ENCODE measurements around the gene PSMD8.
A peak's percentile ranks its signal among the peaks of the same experiment; 100 is the strongest.

The PSMD8 gene

DNA sequence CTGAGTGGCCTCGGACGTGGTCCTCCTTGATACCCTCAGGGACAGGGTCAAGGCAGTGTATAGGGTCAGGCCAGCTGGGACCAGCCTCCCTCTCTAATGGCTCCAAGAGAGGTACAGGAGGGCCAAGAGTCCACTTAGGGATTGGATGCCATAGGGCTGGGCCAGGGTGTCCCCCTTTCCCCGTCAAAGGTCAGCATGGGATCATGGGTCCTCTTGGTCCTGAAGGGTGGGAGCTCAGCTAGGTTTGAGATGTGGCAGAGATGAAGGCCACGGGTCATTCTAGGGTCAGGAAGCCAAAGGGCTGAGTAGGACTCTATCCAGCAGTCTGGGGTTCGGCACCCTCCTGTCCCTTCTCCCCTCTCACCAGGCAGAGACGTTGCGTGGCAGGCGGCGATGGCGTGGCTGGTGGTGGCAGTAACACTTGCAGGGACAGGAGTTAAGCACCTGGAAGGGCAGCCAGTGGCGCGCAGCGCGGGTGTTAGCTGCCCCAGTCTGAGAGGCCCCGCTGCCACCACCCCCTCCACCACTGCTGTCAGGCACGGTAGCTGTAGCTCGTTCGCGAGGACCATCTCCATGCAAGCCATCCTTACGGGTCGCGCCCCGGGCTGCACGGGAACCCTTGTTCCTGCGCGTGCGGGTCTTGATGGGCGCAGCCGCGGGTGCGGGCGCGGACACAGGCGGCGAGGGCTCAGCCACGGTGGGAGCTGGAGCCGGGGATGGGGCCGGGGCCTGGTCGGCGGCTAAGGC lies 10.9 kb downstream of the PSMD8 start:
- H3K9ac ChIP-seq (ENCODE audit: low read length), result no peak overlapping the region
- no peak overlapping the region for H3K14ac ChIP-seq (ENCODE audit: low read length)
- no peak overlapping the region for H3K23ac ChIP-seq (ENCODE audit: low read length)
- H4K91ac ChIP-seq (ENCODE audit: low read depth, low read length), result no peak overlapping the region
- WGBS (ENCODE audit: extremely low coverage, insufficient coverage, insufficient read length), result no CpG with 5 or more reads among the region's 40 CpGs
- peaks cover 55 to 60% of the 10 kb centered on the region in 2 experiments for H3K36me3 ChIP-seq (ENCODE audit: control insufficient read depth in 1 of 2, insufficient read depth in 2 of 2, low read length in 2 of 2)
- H2AFZ ChIP-seq (ENCODE audit: insufficient read depth, low read length, poor library complexity), result no peak overlapping the region
- no peak overlapping the region for H2BK12ac ChIP-seq (ENCODE audit: low read length)
- H4K12ac ChIP-seq (ENCODE audit: low read depth, low read length), result no peak overlapping the region
- no peak overlapping the region for H3K27ac ChIP-seq (ENCODE audit: low read depth, low read length)
- H3K4me2 ChIP-seq (ENCODE audit: low read length), result no peak overlapping the region
- no peak overlapping the region for H2BK120ac ChIP-seq (ENCODE audit: insufficient read depth, low read length, poor library complexity)
- H3K18ac ChIP-seq (ENCODE audit: low read length), result no peak overlapping the region
- no peak for DNase-seq
- H3K27me3 ChIP-seq (ENCODE audit: insufficient read depth, low read length), result no peaks in the 10 kb centered on the region
- peaks cover 8% of the 10 kb centered on the region for H3K79me1 ChIP-seq (ENCODE audit: low read length)
- H3K79me2 ChIP-seq (ENCODE audit: control insufficient read depth, insufficient read depth, low read length, poor library complexity), result no peaks in the 10 kb centered on the region
- no peaks in the 10 kb centered on the region for H3K9me3 ChIP-seq (ENCODE audit: insufficient read depth, low read depth, low read length)
- no peak overlapping the region for H3K4ac ChIP-seq (ENCODE audit: low read depth, low read length)
- no peak overlapping the region for H2AK5ac ChIP-seq (ENCODE audit: low read length)
- H2BK5ac ChIP-seq (ENCODE audit: low read depth, low read length, poor library complexity), result no peak overlapping the region
- no peak overlapping the region for H3K4me3 ChIP-seq (ENCODE audit: low read depth, low read length)
- no peak overlapping the region for H4K8ac ChIP-seq (ENCODE audit: low read depth, low read length)
- peaks cover 19 to 21% of the 10 kb centered on the region in 2 experiments for H3K4me1 ChIP-seq (ENCODE audit: control insufficient read depth in 1 of 2, insufficient read depth in 2 of 2, low read length in 2 of 2)

DNA sequence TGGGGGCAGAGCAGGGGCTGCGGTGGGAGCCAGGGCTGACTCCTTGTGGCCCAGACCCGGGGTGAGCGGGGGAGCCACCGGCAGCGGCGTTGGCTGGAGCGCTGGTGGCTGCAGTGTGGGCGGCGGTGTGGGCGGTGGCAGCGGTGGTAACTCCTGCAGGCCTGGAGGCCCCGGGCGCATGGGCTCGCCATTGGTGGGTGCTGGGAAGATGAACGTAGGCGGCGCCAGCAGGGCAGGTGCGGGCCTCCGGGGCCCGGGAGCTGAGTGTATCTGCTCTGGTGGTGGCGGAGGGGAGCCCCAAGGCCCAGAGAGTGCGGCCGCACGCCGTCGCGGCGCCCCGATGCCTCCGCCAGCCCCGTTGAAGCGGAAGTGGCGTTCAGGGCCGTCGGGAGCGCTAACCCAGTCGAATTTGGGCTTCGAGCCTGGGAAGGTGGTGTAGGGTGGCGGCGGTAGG lies 11.5 kb downstream of the PSMD8 start:
- no peak for DNase-seq
- H4K8ac ChIP-seq (ENCODE audit: low read depth, low read length), result no peak overlapping the region
- H2AFZ ChIP-seq (ENCODE audit: insufficient read depth, low read length, poor library complexity), result no peak overlapping the region
- H3K4ac ChIP-seq (ENCODE audit: low read depth, low read length), result no peak overlapping the region
- no peak overlapping the region for H2BK12ac ChIP-seq (ENCODE audit: low read length)
- no peak overlapping the region for H2AK5ac ChIP-seq (ENCODE audit: low read length)
- H4K12ac ChIP-seq (ENCODE audit: low read depth, low read length), result no peak overlapping the region
- no peak overlapping the region for H3K4me2 ChIP-seq (ENCODE audit: low read length)
- H2BK120ac ChIP-seq (ENCODE audit: insufficient read depth, low read length, poor library complexity), result no peak overlapping the region
- no peaks in the 10 kb centered on the region for H3K9me3 ChIP-seq (ENCODE audit: insufficient read depth, low read depth, low read length)
- no peak overlapping the region for H3K18ac ChIP-seq (ENCODE audit: low read length)
- no peaks in the 10 kb centered on the region for H3K27me3 ChIP-seq (ENCODE audit: insufficient read depth, low read length)
- no peak overlapping the region for H3K4me3 ChIP-seq (ENCODE audit: low read depth, low read length)
- peaks cover 8% of the 10 kb centered on the region for H3K79me1 ChIP-seq (ENCODE audit: low read length)
- H3K9ac ChIP-seq (ENCODE audit: low read length), result no peak overlapping the region
- H3K4me1 ChIP-seq (ENCODE audit: control insufficient read depth in 1 of 2, insufficient read depth in 2 of 2, low read length in 2 of 2), result peaks cover 19 to 21% of the 10 kb centered on the region in 2 experiments
- peaks cover 49 to 54% of the 10 kb centered on the region in 2 experiments for H3K36me3 ChIP-seq (ENCODE audit: control insufficient read depth in 1 of 2, insufficient read depth in 2 of 2, low read length in 2 of 2)
- H3K14ac ChIP-seq (ENCODE audit: low read length), result no peak overlapping the region
- no peak overlapping the region for H3K23ac ChIP-seq (ENCODE audit: low read length)
- no CpG with 5 or more reads among the region's 40 CpGs for WGBS (ENCODE audit: extremely low coverage, insufficient coverage, insufficient read length)
- no peak overlapping the region for H2BK5ac ChIP-seq (ENCODE audit: low read depth, low read length, poor library complexity)
- no peak overlapping the region for H3K27ac ChIP-seq (ENCODE audit: low read depth, low read length)
- no peak overlapping the region for H4K91ac ChIP-seq (ENCODE audit: low read depth, low read length)
- H3K79me2 ChIP-seq (ENCODE audit: control insufficient read depth, insufficient read depth, low read length, poor library complexity), result no peaks in the 10 kb centered on the region

DNA sequence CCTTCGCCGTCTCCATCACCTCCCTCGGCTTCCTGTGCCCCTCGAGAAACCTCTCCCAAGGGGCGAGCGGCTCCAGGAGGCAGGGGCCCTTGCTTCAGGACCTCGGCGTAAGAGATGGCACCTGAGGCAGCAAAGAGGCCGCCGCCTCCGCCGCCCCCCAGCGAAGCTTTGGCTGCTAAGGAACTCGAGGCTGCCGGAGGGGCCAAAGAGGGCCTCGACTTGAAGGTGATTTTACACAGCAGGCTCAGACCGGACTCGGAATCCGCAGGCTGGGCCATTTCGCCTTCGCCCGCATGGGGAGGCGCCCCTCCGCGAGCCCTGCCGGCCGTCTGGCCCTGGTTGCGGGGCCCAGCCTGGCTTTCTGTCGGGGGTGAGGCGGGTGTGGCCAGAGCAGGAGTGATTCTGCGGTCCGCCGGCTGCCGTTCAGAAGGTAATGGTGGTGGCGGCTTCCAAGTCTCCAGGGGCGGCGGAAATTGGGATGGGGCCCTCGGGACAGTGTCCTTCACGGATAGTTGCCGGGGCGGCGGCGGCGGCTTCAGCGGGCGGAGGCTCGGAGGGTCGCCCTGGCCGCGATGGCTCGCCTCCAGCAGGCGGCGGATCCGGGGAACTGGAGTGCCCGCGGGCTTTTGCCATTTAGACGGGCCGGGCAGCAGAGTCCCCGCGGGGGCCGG lies 12.1 kb downstream of the PSMD8 start:
- no peaks in the 10 kb centered on the region for H3K27me3 ChIP-seq (ENCODE audit: insufficient read depth, low read length)
- peaks cover 8% of the 10 kb centered on the region for H3K79me1 ChIP-seq (ENCODE audit: low read length)
- H3K9ac ChIP-seq (ENCODE audit: low read length), result no peak overlapping the region
- peaks cover 43 to 48% of the 10 kb centered on the region in 2 experiments for H3K36me3 ChIP-seq (ENCODE audit: control insufficient read depth in 1 of 2, insufficient read depth in 2 of 2, low read length in 2 of 2)
- no peak overlapping the region for H4K8ac ChIP-seq (ENCODE audit: low read depth, low read length)
- H3K4ac ChIP-seq (ENCODE audit: low read depth, low read length), result no peak overlapping the region
- peaks cover 19 to 21% of the 10 kb centered on the region in 2 experiments for H3K4me1 ChIP-seq (ENCODE audit: control insufficient read depth in 1 of 2, insufficient read depth in 2 of 2, low read length in 2 of 2)
- DNase-seq, result no peak
- H3K14ac ChIP-seq (ENCODE audit: low read length), result no peak overlapping the region
- no peak overlapping the region for H2BK5ac ChIP-seq (ENCODE audit: low read depth, low read length, poor library complexity)
- H2AFZ ChIP-seq (ENCODE audit: insufficient read depth, low read length, poor library complexity), result no peak overlapping the region
- WGBS (ENCODE audit: extremely low coverage, insufficient coverage, insufficient read length), result no CpG with 5 or more reads among the region's 61 CpGs
- H2BK120ac ChIP-seq (ENCODE audit: insufficient read depth, low read length, poor library complexity), result no peak overlapping the region
- H4K91ac ChIP-seq (ENCODE audit: low read depth, low read length), result no peak overlapping the region
- no peaks in the 10 kb centered on the region for H3K79me2 ChIP-seq (ENCODE audit: control insufficient read depth, insufficient read depth, low read length, poor library complexity)
- H3K27ac ChIP-seq (ENCODE audit: low read depth, low read length), result no peak overlapping the region
- H3K4me3 ChIP-seq (ENCODE audit: low read depth, low read length), result no peak overlapping the region
- no peak overlapping the region for H3K18ac ChIP-seq (ENCODE audit: low read length)
- no peak overlapping the region for H3K4me2 ChIP-seq (ENCODE audit: low read length)
- H4K12ac ChIP-seq (ENCODE audit: low read depth, low read length), result no peak overlapping the region
- no peak overlapping the region for H3K23ac ChIP-seq (ENCODE audit: low read length)
- H2BK12ac ChIP-seq (ENCODE audit: low read length), result no peak overlapping the region
- no peaks in the 10 kb centered on the region for H3K9me3 ChIP-seq (ENCODE audit: insufficient read depth, low read depth, low read length)
- H2AK5ac ChIP-seq (ENCODE audit: low read length), result no peak overlapping the region

DNA sequence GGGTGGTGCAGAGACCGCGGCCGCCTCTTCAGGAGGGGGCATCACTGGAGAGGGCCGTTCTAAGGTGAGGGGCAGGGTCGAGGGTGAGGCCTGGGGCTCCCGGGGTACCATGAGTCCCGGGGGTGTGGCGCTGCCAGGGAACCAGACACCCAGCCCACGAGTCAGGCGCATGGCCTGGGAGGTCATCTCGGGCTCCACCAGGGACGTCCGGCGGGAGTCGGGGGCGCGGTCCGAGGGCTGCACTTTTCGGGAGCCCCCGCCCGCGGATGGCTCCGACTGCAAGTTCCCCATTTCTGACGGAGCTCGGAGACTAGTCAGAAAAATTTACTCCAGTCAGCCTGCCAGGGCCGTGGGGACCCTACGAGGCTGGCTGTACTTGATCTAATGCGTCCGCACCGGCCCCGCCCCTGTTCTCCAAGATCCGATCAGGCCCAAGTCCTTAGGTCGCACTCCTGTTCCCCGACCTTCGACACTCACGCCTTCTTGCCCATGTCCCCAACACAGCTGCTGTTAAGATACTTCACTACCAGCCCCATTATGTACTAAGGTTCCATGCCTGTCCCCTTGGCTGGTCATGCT lies 12.7 kb downstream of the PSMD8 start:
- Histone ChIP-seq H3K27me3 (ENCODE audit: insufficient read depth, low read length) (no peaks in the 10 kb centered on the region), H2BK5ac (ENCODE audit: low read depth, low read length, poor library complexity) (no peak overlapping the region), H4K8ac (ENCODE audit: low read depth, low read length) (peak overlapping the region; percentile 59), H3K79me2 (ENCODE audit: control insufficient read depth, insufficient read depth, low read length, poor library complexity) (no peaks in the 10 kb centered on the region), H3K23ac (ENCODE audit: low read length) (no peak overlapping the region), H3K79me1 (ENCODE audit: low read length) (peaks cover 8% of the 10 kb centered on the region), H2AFZ (ENCODE audit: insufficient read depth, low read length, poor library complexity) (no peak overlapping the region), H3K9me3 (ENCODE audit: insufficient read depth, low read depth, low read length) (no peaks in the 10 kb centered on the region), H2AK5ac (ENCODE audit: low read length) (peak overlapping the region; percentile 28), H3K18ac (ENCODE audit: low read length) (no peak overlapping the region), H3K4ac (ENCODE audit: low read depth, low read length) (no peak overlapping the region), H2BK12ac (ENCODE audit: low read length) (peak overlapping the region; percentile 23), H4K12ac (ENCODE audit: low read depth, low read length) (no peak overlapping the region), H3K27ac (ENCODE audit: low read depth, low read length) (no peak overlapping the region), H2BK120ac (ENCODE audit: insufficient read depth, low read length, poor library complexity) (no peak overlapping the region), H3K14ac (ENCODE audit: low read length) (no peak overlapping the region), H4K91ac (ENCODE audit: low read depth, low read length) (no peak overlapping the region), H3K36me3 (ENCODE audit: control insufficient read depth in 1 of 2, insufficient read depth in 2 of 2, low read length in 2 of 2) (peaks cover 37 to 42% of the 10 kb centered on the region in 2 experiments), H3K4me3 (ENCODE audit: low read depth, low read length) (no peak overlapping the region), H3K4me2 (ENCODE audit: low read length) (peak overlapping the region; percentile 66), H3K4me1 (ENCODE audit: control insufficient read depth in 1 of 2, insufficient read depth in 2 of 2, low read length in 2 of 2) (peaks cover 19 to 23% of the 10 kb centered on the region in 2 experiments), H3K9ac (ENCODE audit: low read length) (no peak overlapping the region)
- no CpG with 5 or more reads among the region's 36 CpGs for WGBS (ENCODE audit: extremely low coverage, insufficient coverage, insufficient read length)
- DNase-seq, result no peak
